Tibial artery (tissue), 4 donors: Measurements from ENCODE around the gene MTG2.

Source experiments
- DNase-seq, 2 donors: peaks; one replicate each; pipeline ENCODE4 v3.0.0-alpha.2; 2019
- H3K27ac ChIP-seq, 2 donors: fragments of 200-600 bp; sonication (generic) in 1 of 2; 1 replicate in 1 of 2; 2 replicates in 1 of 2; pipeline ENCODE4 v1.5.1; 2018 to 2019; ENCODE audit warnings: mild to moderate bottlenecking in 1 of 2
- H3K27me3 ChIP-seq, 2 donors: fragments of 200-600 bp; sonication (generic) in 1 of 2; one replicate each; pipeline versions ENCODE4 v1.5.1 to v1.6.0; 2016 to 2019
- H3K36me3 ChIP-seq, 3 donors: fragments of 200-600 bp; sonication (generic) in 2 of 3; one replicate each; pipeline ENCODE4 v1.5.1; 2016 to 2019; ENCODE audit warnings: mild to moderate bottlenecking in 2 of 3
- H3K4me1 ChIP-seq, 4 donors: fragments of 200-600 bp; sonication (generic) in 2 of 4; 1 replicate in 3 of 4; 2 replicates in 1 of 4; pipeline ENCODE4 v1.5.1; 2016 to 2019
- H3K4me3 ChIP-seq, 2 donors: fragments of 200-600 bp; sonication (generic) in 1 of 2; 1 replicate in 1 of 2; 2 replicates in 1 of 2; pipeline ENCODE4 v1.5.1; 2018 to 2019; ENCODE audit warnings: mild to moderate bottlenecking in 2 of 2
- H3K9me3 ChIP-seq, 3 donors: fragments of 200-600 bp; sonication (generic) in 1 of 3; one replicate each; pipeline ENCODE4 v1.5.1; 2016 to 2019
- intact Hi-C: fragments of 100-400 bp; cut with DNase I; formaldehyde crosslinking; loops from one replicate; pipeline ENCODE4 v1.15.0; 2023; ENCODE audit warnings: low total_unique reads
- TF ChIP-seq, protein P1 (sequence below), 2 experiments: fragments of 200-600 bp in 1 of 2; fragments of 450-650 bp in 1 of 2; IDR thresholded peaks; one replicate each; pipeline ENCODE4 v1.5.1; 2017 to 2019; ENCODE audit warnings: antibody characterized with exemption in 2 of 2, mild to moderate bottlenecking in 1 of 2, moderate library complexity in 1 of 2

Gene MTG2

DNA sequence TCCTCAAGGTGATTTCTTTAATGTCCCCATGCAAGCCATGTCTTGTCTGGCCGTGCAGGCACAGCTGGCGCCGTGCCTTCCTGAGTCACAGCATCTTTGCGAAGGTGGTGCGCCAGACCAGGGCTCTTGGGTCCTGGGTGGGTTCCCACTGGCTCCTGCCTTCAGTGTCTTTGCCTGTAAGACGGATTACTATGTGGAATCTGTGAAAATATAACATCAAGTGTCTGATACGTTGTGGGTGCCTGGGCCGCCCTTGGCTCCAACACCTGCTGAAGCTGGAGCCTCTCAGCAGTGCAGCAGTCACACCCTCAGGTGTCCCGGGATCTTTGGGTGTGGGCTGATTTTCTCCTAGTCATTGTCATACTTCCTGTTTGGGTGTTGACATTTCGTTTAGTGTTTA is 58.7 kb downstream of the MTG2 start:
- Histone ChIP-seq H3K27me3 (peaks cover 0 to 3% of the 10 kb centered on the region in 2 donors), H3K36me3 (peaks cover 0 to 20% (median 6%) of the 10 kb centered on the region in 3 donors), H3K9me3 (no peaks in the 10 kb centered on the region), H3K4me3 (no peak overlapping the region), H3K27ac (no peak overlapping the region), H3K4me1 (peaks cover 0 to 35% (median 18%) of the 10 kb centered on the region in 4 donors)
- TF ChIP-seq, protein P1, sequence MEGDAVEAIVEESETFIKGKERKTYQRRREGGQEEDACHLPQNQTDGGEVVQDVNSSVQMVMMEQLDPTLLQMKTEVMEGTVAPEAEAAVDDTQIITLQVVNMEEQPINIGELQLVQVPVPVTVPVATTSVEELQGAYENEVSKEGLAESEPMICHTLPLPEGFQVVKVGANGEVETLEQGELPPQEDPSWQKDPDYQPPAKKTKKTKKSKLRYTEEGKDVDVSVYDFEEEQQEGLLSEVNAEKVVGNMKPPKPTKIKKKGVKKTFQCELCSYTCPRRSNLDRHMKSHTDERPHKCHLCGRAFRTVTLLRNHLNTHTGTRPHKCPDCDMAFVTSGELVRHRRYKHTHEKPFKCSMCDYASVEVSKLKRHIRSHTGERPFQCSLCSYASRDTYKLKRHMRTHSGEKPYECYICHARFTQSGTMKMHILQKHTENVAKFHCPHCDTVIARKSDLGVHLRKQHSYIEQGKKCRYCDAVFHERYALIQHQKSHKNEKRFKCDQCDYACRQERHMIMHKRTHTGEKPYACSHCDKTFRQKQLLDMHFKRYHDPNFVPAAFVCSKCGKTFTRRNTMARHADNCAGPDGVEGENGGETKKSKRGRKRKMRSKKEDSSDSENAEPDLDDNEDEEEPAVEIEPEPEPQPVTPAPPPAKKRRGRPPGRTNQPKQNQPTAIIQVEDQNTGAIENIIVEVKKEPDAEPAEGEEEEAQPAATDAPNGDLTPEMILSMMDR (IDR thresholded peaks at IDR 0.05): no peak
- no peak for DNase-seq
- intact Hi-C loops: no loop called here

GRCh38 chr20:62242176-62242575 is 59.3 kb downstream of the MTG2 start:
- Histone ChIP-seq H3K4me3 (no peak overlapping the region), H3K27me3 (no peaks in the 10 kb centered on the region), H3K36me3 (peaks cover 0 to 20% (median 6%) of the 10 kb centered on the region in 3 donors), H3K27ac (no peak overlapping the region), H3K4me1 (peaks cover 0 to 42% (median 20%) of the 10 kb centered on the region in 4 donors), H3K9me3 (no peaks in the 10 kb centered on the region)
- intact Hi-C loops: no loop called here
- DNase-seq: no peak
- TF ChIP-seq, protein P1 (IDR thresholded peaks at IDR 0.05): no peak

- DNase-seq: no peak
- no peaks in the 10 kb centered on the region for H3K9me3 ChIP-seq
- intact Hi-C loops: no loop called here
- no peak overlapping the region for H3K27ac ChIP-seq
- TF ChIP-seq, protein P1 (IDR thresholded peaks at IDR 0.05): no peak
- H3K36me3 ChIP-seq: peaks cover 0 to 20% (median 6%) of the 10 kb centered on the region in 3 donors
- H3K4me1 ChIP-seq: peaks cover 0 to 37% (median 16%) of the 10 kb centered on the region in 4 donors
- no peak overlapping the region for H3K4me3 ChIP-seq
- no peaks in the 10 kb centered on the region for H3K27me3 ChIP-seq
Observed at GRCh38 chr20:62243106-62243505, 60.3 kb downstream of the MTG2 start.

GRCh38 chr20:62243906-62244515 is 61.2 kb downstream of the MTG2 start:
- Histone ChIP-seq H3K27ac (no peak overlapping the region), H3K4me1 (peaks cover 0 to 34% (median 15%) of the 10 kb centered on the region in 4 donors), H3K27me3 (no peaks in the 10 kb centered on the region), H3K4me3 (no peak overlapping the region), H3K36me3 (peaks cover 0 to 20% (median 6%) of the 10 kb centered on the region in 3 donors), H3K9me3 (no peaks in the 10 kb centered on the region)
- intact Hi-C loops: loop anchor here (2.0 kb wide), 1 partner anchor 143 kb away; the partner anchor contains the start of gene RPS21
- TF ChIP-seq, protein P1 (IDR thresholded peaks at IDR 0.05): no peak
- no peak for DNase-seq

DNA sequence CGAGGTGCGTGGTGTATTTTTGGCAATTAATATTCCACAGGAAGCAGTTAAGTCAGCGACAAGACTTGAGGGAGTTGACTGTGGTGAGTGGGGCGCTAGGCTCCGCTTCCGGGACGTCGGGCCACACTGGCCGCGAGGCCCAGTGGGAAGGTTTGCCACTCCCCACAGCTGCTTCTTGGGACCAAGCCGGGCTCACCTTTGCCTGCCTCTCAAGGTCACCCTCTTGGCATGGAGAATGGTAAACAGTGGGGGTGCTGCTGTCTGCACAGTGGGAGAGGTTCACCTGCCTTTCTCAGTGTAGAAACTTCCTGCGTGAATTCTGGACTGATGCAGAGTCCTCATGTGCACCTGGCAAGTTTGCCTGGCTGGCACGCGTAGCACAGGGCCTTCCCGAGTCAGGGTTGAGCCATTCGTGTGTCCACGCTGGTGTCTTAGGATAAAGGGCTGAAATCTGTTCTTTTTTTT is 61.8 kb downstream of the MTG2 start:
- H3K27ac ChIP-seq: no peak overlapping the region
- TF ChIP-seq, protein P1 (IDR thresholded peaks at IDR 0.05): no peak
- H3K4me1 ChIP-seq: peaks cover 0 to 28% (median 9%) of the 10 kb centered on the region in 4 donors
- H3K4me3 ChIP-seq: no peak overlapping the region
- intact Hi-C loops: loop anchor here (2.0 kb wide), 1 partner anchor 142 kb away; the partner anchor contains the start of gene RPS21
- no peaks in the 10 kb centered on the region for H3K9me3 ChIP-seq
- no peak for DNase-seq
- no peaks in the 10 kb centered on the region for H3K27me3 ChIP-seq
- H3K36me3 ChIP-seq: peaks cover 0 to 20% (median 6%) of the 10 kb centered on the region in 3 donors
